ENCODE measurements around the gene MMP11. TPM values are rescaled to one million over a fixed set of nuclear protein-coding genes. Genes with fewer than 3 reads are reported as not detected.

Gene MMP11
- polyA plus RNA-seq, 3 donors = not detected

- Histone ChIP-seq H3K27me3 (ENCODE audit: control insufficient read depth in 2 of 2, insufficient read depth in 2 of 2, low read length in 2 of 2) (peaks cover 7 to 23% of the 10 kb centered on the region in 2 donors), H3K4me2 (replicated peaks; ENCODE audit: extremely low read depth, low read length, poor library complexity, severe bottlenecking) (no peak overlapping the region), H3K9me3 (replicated peaks in 1 of 2; ENCODE audit: control insufficient read depth in 1 of 2, insufficient read depth in 1 of 2, low read length in 2 of 2) (no peaks in the 10 kb centered on the region), H4K20me1 (ENCODE audit: insufficient read depth, low read length) (no peaks in the 10 kb centered on the region), H3K4me3 (replicated peaks in 1 of 3; ENCODE audit: low read depth in 2 of 3, low read length in 3 of 3) (no peak overlapping the region), H3K27ac (ENCODE audit: low read depth in 1 of 2, low read length in 2 of 2) (no peak overlapping the region), H2AFZ (ENCODE audit: insufficient read depth, low read depth, low read length, poor library complexity, severe bottlenecking) (no peak overlapping the region), H3K4me1 (ENCODE audit: control insufficient read depth in 1 of 2, insufficient read depth in 2 of 2, low read length in 2 of 2) (peaks cover 10 to 16% of the 10 kb centered on the region in 2 donors), H3K79me2 (ENCODE audit: insufficient read depth, low read length) (no peaks in the 10 kb centered on the region), H3K36me3 (replicated peaks in 1 of 2; ENCODE audit: control insufficient read depth in 1 of 2, insufficient read depth in 2 of 2, low read length in 2 of 2) (no peaks in the 10 kb centered on the region), H3K9ac (ENCODE audit: insufficient read depth, low read length, poor library complexity, severe bottlenecking) (no peak overlapping the region)
- Mint-ChIP-seq H3K4me1 (peaks cover 8% of the 10 kb centered on the region), H3K4me3 (no peak overlapping the region), H3K9me3 (peaks cover 0 to 6% (median 3%) of the 10 kb centered on the region in 7 donors), H3K27me3 (ENCODE audit: low read depth in 3 of 3) (peaks cover 30 to 31% (median 31%) of the 10 kb centered on the region in 3 donors), H3K36me3 (peaks cover 0 to 5% of the 10 kb centered on the region in 2 donors), H3K27ac (no peak overlapping the region)
- intact Hi-C loops (cut with micrococcal nuclease) = no loop called here
- TF ChIP-seq, protein P1, sequence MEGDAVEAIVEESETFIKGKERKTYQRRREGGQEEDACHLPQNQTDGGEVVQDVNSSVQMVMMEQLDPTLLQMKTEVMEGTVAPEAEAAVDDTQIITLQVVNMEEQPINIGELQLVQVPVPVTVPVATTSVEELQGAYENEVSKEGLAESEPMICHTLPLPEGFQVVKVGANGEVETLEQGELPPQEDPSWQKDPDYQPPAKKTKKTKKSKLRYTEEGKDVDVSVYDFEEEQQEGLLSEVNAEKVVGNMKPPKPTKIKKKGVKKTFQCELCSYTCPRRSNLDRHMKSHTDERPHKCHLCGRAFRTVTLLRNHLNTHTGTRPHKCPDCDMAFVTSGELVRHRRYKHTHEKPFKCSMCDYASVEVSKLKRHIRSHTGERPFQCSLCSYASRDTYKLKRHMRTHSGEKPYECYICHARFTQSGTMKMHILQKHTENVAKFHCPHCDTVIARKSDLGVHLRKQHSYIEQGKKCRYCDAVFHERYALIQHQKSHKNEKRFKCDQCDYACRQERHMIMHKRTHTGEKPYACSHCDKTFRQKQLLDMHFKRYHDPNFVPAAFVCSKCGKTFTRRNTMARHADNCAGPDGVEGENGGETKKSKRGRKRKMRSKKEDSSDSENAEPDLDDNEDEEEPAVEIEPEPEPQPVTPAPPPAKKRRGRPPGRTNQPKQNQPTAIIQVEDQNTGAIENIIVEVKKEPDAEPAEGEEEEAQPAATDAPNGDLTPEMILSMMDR (IDR thresholded peaks at IDR 0.05) = no peak
- DNase-seq = no peak
- WGBS (ENCODE audit: insufficient coverage) = 95% methylated on average over 8 of the region's 12 CpGs
These were observed 1.7 kb downstream of the MMP11 start for GRCh38 chr22:23774114-23774921.

- peaks cover 0 to 5% of the 10 kb centered on the region in 2 donors for H3K36me3 Mint-ChIP-seq
- Histone ChIP-seq H3K79me2 (ENCODE audit: insufficient read depth, low read length) (no peaks in the 10 kb centered on the region), H3K27me3 (ENCODE audit: control insufficient read depth in 2 of 2, insufficient read depth in 2 of 2, low read length in 2 of 2) (peaks cover 7 to 23% of the 10 kb centered on the region in 2 donors), H3K36me3 (replicated peaks in 1 of 2; ENCODE audit: control insufficient read depth in 1 of 2, insufficient read depth in 2 of 2, low read length in 2 of 2) (no peaks in the 10 kb centered on the region), H3K4me2 (replicated peaks; ENCODE audit: extremely low read depth, low read length, poor library complexity, severe bottlenecking) (no peak overlapping the region), H3K4me3 (replicated peaks in 1 of 3; ENCODE audit: low read depth in 2 of 3, low read length in 3 of 3) (no peak overlapping the region), H3K9me3 (replicated peaks in 1 of 2; ENCODE audit: control insufficient read depth in 1 of 2, insufficient read depth in 1 of 2, low read length in 2 of 2) (no peaks in the 10 kb centered on the region), H2AFZ (ENCODE audit: insufficient read depth, low read depth, low read length, poor library complexity, severe bottlenecking) (no peak overlapping the region), H3K27ac (ENCODE audit: low read depth in 1 of 2, low read length in 2 of 2) (no peak overlapping the region), H4K20me1 (ENCODE audit: insufficient read depth, low read length) (no peaks in the 10 kb centered on the region), H3K9ac (ENCODE audit: insufficient read depth, low read length, poor library complexity, severe bottlenecking) (no peak overlapping the region), H3K4me1 (ENCODE audit: control insufficient read depth in 1 of 2, insufficient read depth in 2 of 2, low read length in 2 of 2) (peaks cover 10 to 16% of the 10 kb centered on the region in 2 donors)
- H3K4me3 Mint-ChIP-seq = no peak overlapping the region
- peak overlapping the region in 1 of 7 donors; percentile 32 for H3K27ac Mint-ChIP-seq
- intact Hi-C loops (cut with micrococcal nuclease) = no loop called here
- TF ChIP-seq, protein P1 (IDR thresholded peaks at IDR 0.05) = no peak
- H3K27me3 Mint-ChIP-seq (ENCODE audit: low read depth in 3 of 3) = peaks cover 29 to 31% (median 30%) of the 10 kb centered on the region in 3 donors
- peaks cover 8% of the 10 kb centered on the region for H3K4me1 Mint-ChIP-seq
- whole genome bisulfite sequencing (ENCODE audit: insufficient coverage) = no CpG with 5 or more reads among the region's 2 CpGs
- peaks cover 0 to 6% (median 3%) of the 10 kb centered on the region in 7 donors for H3K9me3 Mint-ChIP-seq
- no peak for DNase-seq
These were observed 2.3 kb downstream of the MMP11 start for GRCh38 chr22:23774922-23775436.

Measured in CD14-positive monocyte (primary cell).